ENCODE data around the gene RTN4RL2. TPM values are rescaled to one million over a fixed set of nuclear protein-coding genes. Genes with fewer than 3 reads are reported as not detected.

Gene RTN4RL2
- total RNA-seq, 2 experiments from 2014 or later, result 0.35 to 0.50 TPM

GRCh38 chr11:57501953-57502352 is 41.6 kb downstream of the RTN4RL2 start:
- Mint-ChIP-seq H3K9me3 (no peaks in the 10 kb centered on the region), H3K4me1 (peaks cover 4% of the 10 kb centered on the region), H3K27me3 (no peaks in the 10 kb centered on the region), H3K4me3 (no peak overlapping the region), H3K27ac (no peak overlapping the region), H3K36me3 (ENCODE audit: low read depth) (peaks cover 25% of the 10 kb centered on the region)
- ChIA-PET CTCF (interaction anchor here (1.1 to 2.1 kb wide), 7 partner anchors 8 to 44 kb away, joined by 3 to 24 read pairs (median 4); partner anchors contain the start of gene SLC43A1), POLR2A (interaction anchor here (1.2 kb wide), 1 partner anchor 9 kb away, joined by 6 read pairs; no protein-coding TSS in a partner anchor)
- DNase-seq, result no peak

GRCh38 chr11:57502376-57502775 is 42.0 kb downstream of the RTN4RL2 start:
- Mint-ChIP-seq H3K9me3 (no peaks in the 10 kb centered on the region), H3K4me1 (peaks cover 4% of the 10 kb centered on the region), H3K36me3 (ENCODE audit: low read depth) (peaks cover 22% of the 10 kb centered on the region), H3K27me3 (no peaks in the 10 kb centered on the region), H3K27ac (no peak overlapping the region), H3K4me3 (no peak overlapping the region)
- ChIA-PET POLR2A (interaction anchor here (1.2 kb wide), 1 partner anchor 9 kb away, joined by 6 read pairs; no protein-coding TSS in a partner anchor), CTCF (interaction anchor here (1.1 to 2.1 kb wide), 7 partner anchors 9 to 44 kb away, joined by 3 to 24 read pairs (median 4); partner anchors contain the start of gene SLC43A1)
- no peak for DNase-seq

- Mint-ChIP-seq H3K4me1 (peaks cover 4% of the 10 kb centered on the region), H3K4me3 (no peak overlapping the region), H3K27ac (no peak overlapping the region), H3K9me3 (no peaks in the 10 kb centered on the region), H3K36me3 (ENCODE audit: low read depth) (peaks cover 21% of the 10 kb centered on the region), H3K27me3 (no peaks in the 10 kb centered on the region)
- ChIA-PET POLR2A (no interaction called here), CTCF (interaction anchor here (0.7 to 6.4 kb wide), 7 partner anchors 9 to 45 kb away, joined by 3 to 75 read pairs (median 5); partner anchors contain the start of gene SLC43A1)
- no peak for DNase-seq
Observed at GRCh38 chr11:57502870-57503269, 42.5 kb downstream of the RTN4RL2 start.

GRCh38 chr11:57504511-57504910 is 44.2 kb downstream of the RTN4RL2 start:
- H3K27me3 Mint-ChIP-seq, result no peaks in the 10 kb centered on the region
- H3K4me1 Mint-ChIP-seq, result peaks cover 4% of the 10 kb centered on the region
- DNase-seq, result no peak
- H3K27ac Mint-ChIP-seq, result no peak overlapping the region
- ChIA-PET CTCF (interaction anchor here (3.2 to 6.4 kb wide), 2 partner anchors 12 to 22 kb away, joined by 15 to 75 read pairs; no protein-coding TSS in a partner anchor), POLR2A (interaction anchor here (2.9 kb wide), 1 partner anchor 11 kb away, joined by 16 read pairs; the partner anchor contains the start of gene SLC43A1)
- H3K4me3 Mint-ChIP-seq, result no peak overlapping the region
- H3K9me3 Mint-ChIP-seq, result no peaks in the 10 kb centered on the region
- peaks cover 17% of the 10 kb centered on the region for H3K36me3 Mint-ChIP-seq (ENCODE audit: low read depth)

GRCh38 chr11:57506522-57506921 is 46.2 kb downstream of the RTN4RL2 start:
- Mint-ChIP-seq H3K9me3 (no peaks in the 10 kb centered on the region), H3K36me3 (ENCODE audit: low read depth) (peaks cover 9% of the 10 kb centered on the region), H3K4me3 (no peak overlapping the region), H3K27ac (no peak overlapping the region), H3K4me1 (peaks cover 5% of the 10 kb centered on the region), H3K27me3 (no peaks in the 10 kb centered on the region)
- DNase-seq, result no peak
- POLR2A ChIA-PET, result interaction anchor here (2.9 kb wide), 1 partner anchor 9 kb away, joined by 16 read pairs; the partner anchor contains the start of gene SLC43A1
- CTCF ChIA-PET, result interaction anchor here (0.6 to 6.4 kb wide), 3 partner anchors 14 to 153 kb away, joined by 3 to 75 read pairs (median 15); no protein-coding TSS in a partner anchor

- Mint-ChIP-seq H3K4me1 (peaks cover 22% of the 10 kb centered on the region), H3K27ac (no peak overlapping the region), H3K9me3 (no peaks in the 10 kb centered on the region), H3K36me3 (ENCODE audit: low read depth) (peaks cover 9% of the 10 kb centered on the region), H3K4me3 (no peak overlapping the region), H3K27me3 (no peaks in the 10 kb centered on the region)
- no peak for DNase-seq
- ChIA-PET POLR2A (interaction anchor here (0.6 kb wide), 1 partner anchor 16 kb away, joined by 3 read pairs; no protein-coding TSS in a partner anchor), CTCF (interaction anchor here (1.3 to 6.4 kb wide), 2 partner anchors 16 to 18 kb away, joined by 3 to 75 read pairs; no protein-coding TSS in a partner anchor)
Observed at GRCh38 chr11:57508341-57509170, 48.2 kb downstream of the RTN4RL2 start.

GRCh38 chr11:57511741-57512430 is 51.6 kb downstream of the RTN4RL2 start:
- H3K27me3 Mint-ChIP-seq, result no peaks in the 10 kb centered on the region
- ChIA-PET CTCF (interaction anchor here (1.0 to 2.6 kb wide), 5 partner anchors 14 to 166 kb away, joined by 3 to 17 read pairs (median 6); no protein-coding TSS in a partner anchor), POLR2A (interaction anchor here (1.3 kb wide), 1 partner anchor 86 kb away, joined by 4 read pairs; no protein-coding TSS in a partner anchor)
- DNase-seq, result no peak
- H3K4me1 Mint-ChIP-seq, result peaks cover 36% of the 10 kb centered on the region
- H3K9me3 Mint-ChIP-seq, result no peaks in the 10 kb centered on the region
- no peak overlapping the region for H3K27ac Mint-ChIP-seq
- no peak overlapping the region for H3K4me3 Mint-ChIP-seq
- H3K36me3 Mint-ChIP-seq (ENCODE audit: low read depth), result peaks cover 6% of the 10 kb centered on the region

- POLR2A ChIA-PET, result interaction anchor here (0.8 to 7.3 kb wide), 6 partner anchors 17 to 188 kb away, joined by 3 to 58 read pairs (median 12); partner anchors contain the start of genes SLC43A3, TIMM10 and TNKS1BP1
- CTCF ChIA-PET, result interaction anchor here (1.2 to 9.0 kb wide), 5 partner anchors 15 to 56 kb away, joined by 3 to 139 read pairs (median 36); partner anchors contain the start of gene TIMM10
Observed at GRCh38 chr11:57512646-57513451, 52.5 kb downstream of the RTN4RL2 start.

GRCh38 chr11:57513452-57513795 is 53.1 kb downstream of the RTN4RL2 start:
- POLR2A ChIA-PET, result interaction anchor here (0.8 to 7.3 kb wide), 7 partner anchors 11 to 189 kb away, joined by 3 to 58 read pairs (median 12); partner anchors contain the start of genes SLC43A3, TIMM10 and TNKS1BP1
- CTCF ChIA-PET, result interaction anchor here (1.2 to 9.0 kb wide), 6 partner anchors 14 to 56 kb away, joined by 3 to 139 read pairs (median 20); partner anchors contain the start of gene TIMM10
- H3K27ac Mint-ChIP-seq, result peak overlapping the region; percentile 40
- H3K27me3 Mint-ChIP-seq, result no peaks in the 10 kb centered on the region
- DNase-seq, result no peak
- H3K9me3 Mint-ChIP-seq, result no peaks in the 10 kb centered on the region
- peak overlapping the region; percentile 70 for H3K4me3 Mint-ChIP-seq
- H3K4me1 Mint-ChIP-seq, result peaks cover 36% of the 10 kb centered on the region
- H3K36me3 Mint-ChIP-seq (ENCODE audit: low read depth), result peaks cover 3% of the 10 kb centered on the region

More at GRCh38 chr11:57512646-57513451, 52.5 kb downstream of the RTN4RL2 start:
- peak overlapping the region; percentile 7 for H3K4me3 Mint-ChIP-seq
- no peaks in the 10 kb centered on the region for H3K9me3 Mint-ChIP-seq
- no peak overlapping the region for H3K27ac Mint-ChIP-seq
- peaks cover 6% of the 10 kb centered on the region for H3K36me3 Mint-ChIP-seq (ENCODE audit: low read depth)
- no peak for DNase-seq
- H3K4me1 Mint-ChIP-seq, result peaks cover 36% of the 10 kb centered on the region
- no peaks in the 10 kb centered on the region for H3K27me3 Mint-ChIP-seq

- peaks cover 3% of the 10 kb centered on the region for H3K36me3 Mint-ChIP-seq (ENCODE audit: low read depth)
- ChIA-PET CTCF (interaction anchor here (0.9 to 9.0 kb wide), 11 partner anchors 12 to 179 kb away, joined by 3 to 139 read pairs (median 3); partner anchors contain the start of genes SSRP1 and TIMM10), POLR2A (interaction anchor here (0.9 to 7.3 kb wide), 10 partner anchors 9 to 1592 kb away, joined by 3 to 58 read pairs (median 8); partner anchors contain the start of genes SLC43A3, TIMM10, TNKS1BP1 and UBE2L6)
- DNase-seq, result peak; percentile 39
- H3K27me3 Mint-ChIP-seq, result no peaks in the 10 kb centered on the region
- no peaks in the 10 kb centered on the region for H3K9me3 Mint-ChIP-seq
- H3K27ac Mint-ChIP-seq, result peak overlapping the region; percentile 44
- H3K4me3 Mint-ChIP-seq, result peak overlapping the region; percentile 98
- peaks cover 36% of the 10 kb centered on the region for H3K4me1 Mint-ChIP-seq
Observed at GRCh38 chr11:57513911-57514537, 53.7 kb downstream of the RTN4RL2 start.

Measured in activated CD4-positive, alpha-beta memory T cell treated with anti-CD3 and anti-CD28 coated beads, Interleukin-2, amount 10 ng/mL, durations not matched to agents 7 days and 5 days (primary cell).